ENCODE data around the gene OSBP. TPM values are rescaled to one million over a fixed set of nuclear protein-coding genes. Genes with fewer than 3 reads are reported as not detected.

OSBP gene
- total and polyA plus RNA-seq, 9 of the 15 experiments (the other 6 are each of a cell fraction or from before 2014, with no cell fraction given): 11.7 to 49.0 (median 28.7) TPM

- intact Hi-C loops (cut with micrococcal nuclease) (loop anchor here (5.0 kb wide), 1 partner anchor 776 kb away; no protein-coding TSS in a partner anchor), in situ Hi-C loops (cut with MboI) (no loop called here)
- Histone ChIP-seq H3K9me3 (replicated peaks; ENCODE audit: control insufficient read depth, insufficient read depth, low read depth, low read length) (no peaks in the 10 kb centered on the region), H3K79me2 (ENCODE audit: control insufficient read depth, insufficient read depth, low read length) (peaks cover 19% of the 10 kb centered on the region), H3K27ac (ENCODE audit: extremely low read depth, low read depth, low read length) (peak overlapping the region; percentile 100), H3K27me3 (ENCODE audit: control insufficient read depth in 2 of 2, insufficient read depth in 2 of 2, low read length in 2 of 2) (no peaks in the 10 kb centered on the region), H3K9ac (ENCODE audit: insufficient read depth in 1 of 2, low read depth in 2 of 2, low read length in 2 of 2) (peak overlapping the region in 1 of 2 experiments; percentile 99; a peak in 2 of 4 replicates), H4K20me1 (replicated peaks; ENCODE audit: control insufficient read depth, insufficient read depth, low read length) (no peaks in the 10 kb centered on the region), H3K4me1 (replicated peaks in 1 of 2; ENCODE audit: control insufficient read depth in 2 of 2, insufficient read depth in 2 of 2, low read length in 2 of 2) (peaks cover 22 to 25% of the 10 kb centered on the region in 2 experiments; a peak in 4 of 5 replicates), H3K9me1 (ENCODE audit: control insufficient read depth, insufficient read depth, low read length) (no peaks in the 10 kb centered on the region), H3K4me2 (ENCODE audit: insufficient read depth, low read length) (no peak overlapping the region; the same call in 1 of the 2 replicates), H3K36me3 (ENCODE audit: control insufficient read depth, insufficient read depth, low read length) (no peaks in the 10 kb centered on the region; the same call in 2 of the 3 replicates), H3K4me3 (no peak overlapping the region), H2AFZ (ENCODE audit: low read depth, low read length) (peak overlapping the region; percentile 38; the same call in 1 of the 2 replicates)
- no peak for ATAC-seq
- POLR2A ChIA-PET: interaction anchor here (1.1 to 7.2 kb wide), 7 partner anchors 11 to 121 kb away, joined by 3 to 69 read pairs (median 10); partner anchors contain the start of genes OSBP and PATL1
- DNase-seq (ENCODE audit: extremely low read depth in 1 of 4, low spot score in 3 of 4): no peak
- WGBS (ENCODE audit: insufficient coverage, low coverage, missing lambda C conversion rate): 36% methylated on average over 5 of the region's 5 CpGs
- FAIRE-seq: no peak
- BruUV-seq (replicated peaks): no TSS peak
- CTCF ChIA-PET (ENCODE audit: low intra/inter-chr PET ratio): no interaction called here
- TF ChIP-seq KDM1A (IDR thresholded peaks at IDR 0.05) (peak in 1 of 2 experiments; percentile 6; a peak in 1 of 4 replicates), ZNF583 (CRISPR knock-in tag; IDR thresholded peaks at IDR 0.05) (0 out of 2 replicates have a peak, but pooled peaks have one; percentile 11), ATF3 (IDR thresholded peaks at IDR 0.05) (peak; percentile 66), ATF3 (CRISPR knock-in tag; conservative IDR thresholded peaks at IDR 0.05) (no peak), CCNT2 (IDR thresholded peaks at IDR 0.05; ENCODE audit: borderline replicate concordance, extremely low read depth, insufficient read length, low read depth, low read length) (no peak), TBP (optimal IDR thresholded peaks at IDR 0.05; ENCODE audit: low read depth, low read length) (peak; percentile 7), CEBPG (CRISPR knock-in tag; IDR thresholded peaks at IDR 0.05) (no peak), CEBPG (tag; conservative IDR thresholded peaks at IDR 0.05 in 1 of 2, IDR thresholded peaks at IDR 0.05 in 1 of 2) (peak; percentile 40 to 74; a peak in 2 of 4 replicates), SMARCE1 (IDR thresholded peaks at IDR 0.05) (0 out of 2 replicates have a peak, but pooled peaks have one; percentile 5), ZNF134 (CRISPR knock-in tag; conservative IDR thresholded peaks at IDR 0.05) (peak; percentile 29; the same call in 1 of the 2 replicates), TCF3 (CRISPR knock-in tag; IDR thresholded peaks at IDR 0.05) (no peak), ZKSCAN8 (CRISPR knock-in tag; IDR thresholded peaks at IDR 0.05) (peak; percentile 56; the same call in 1 of the 2 replicates), SAFB (IDR thresholded peaks at IDR 0.05; ENCODE audit: borderline replicate concordance, low read depth, low read length) (no peak), CHD4 (IDR thresholded peaks at IDR 0.05; ENCODE audit: insufficient read depth, insufficient replicate concordance, low read depth, low read length, poor library complexity, severe bottlenecking) (peak; percentile 37), ZBTB9 (CRISPR knock-in tag; IDR thresholded peaks at IDR 0.05) (0 out of 2 replicates have a peak, but pooled peaks have one; percentile 2), ZNF76 (CRISPR knock-in tag; IDR thresholded peaks at IDR 0.05; ENCODE audit: borderline replicate concordance) (0 out of 2 replicates have a peak, but pooled peaks have one; percentile 69), ZNF668 (CRISPR knock-in tag; IDR thresholded peaks at IDR 0.05) (0 out of 2 replicates have a peak, but pooled peaks have one; percentile 0), ZNF740 (CRISPR knock-in tag; IDR thresholded peaks at IDR 0.05) (no peak), ZNF740 (tag; IDR thresholded peaks at IDR 0.05) (0 out of 4 replicates have a peak, but pooled peaks of 1 of the 2 experiments have one; percentile 65)
Observed at GRCh38 chr11:59548309-59548656, 67.3 kb downstream of the OSBP start.

Data from K562 (cell line).